Neural cell (in vitro differentiated cells): ENCODE measurements around the gene LAMC2.

ENCODE experiments used
- CTCF ChIP-seq: fragments of 450-650 bp; IDR thresholded peaks from 2 replicates; pipeline ENCODE4 v1.5.1; 2014; ENCODE audit warnings: antibody characterized with exemption, mild to moderate bottlenecking, moderate library complexity; ENCODE audit not compliant: poor library complexity, severe bottlenecking
- EP300 ChIP-seq: fragments of 450-650 bp; conservative IDR thresholded peaks from 2 replicates; pipeline ENCODE4 v1.6.1; 2014; ENCODE audit warnings: antibody characterized with exemption, mild to moderate bottlenecking, moderate library complexity; ENCODE audit not compliant: poor library complexity, severe bottlenecking
- EZH2 ChIP-seq: fragments of 200-600, 300-800 bp; shearing (Covaris generic), sonication (generic); IDR thresholded peaks from 2 replicates; pipeline ENCODE4 v1.6.1; 2014; ENCODE audit warnings: antibody characterized with exemption, low read length, borderline replicate concordance, mild to moderate bottlenecking; ENCODE audit not compliant: insufficient read depth, poor library complexity, severe bottlenecking
- POLR2AphosphoS5 ChIP-seq: IDR thresholded peaks from 2 replicates; pipeline ENCODE4 v1.6.1; 2012
- REST ChIP-seq: IDR thresholded peaks from 2 replicates; pipeline ENCODE4 v1.6.1; 2012; ENCODE audit warnings: borderline replicate concordance
- TAF1 ChIP-seq: IDR thresholded peaks from 2 replicates; pipeline ENCODE4 v1.6.1; 2012; ENCODE audit warnings: low read depth

GRCh38 chr1:183251959-183252450 lies 65.9 kb downstream of the LAMC2 start:
- TF ChIP-seq EZH2 (no peak), CTCF (no peak), EP300 (no peak), TAF1 (no peak), POLR2AphosphoS5 (no peak), REST (no peak)
